GM19351 (cell line): ENCODE data around the gene KCNJ2.

ENCODE experiments used
- ATAC-seq: cut with Tn5 transposase; IDR thresholded peaks from one replicate; pipeline ENCODE4 v1.9.1; 2021; ENCODE audit warnings: mild to moderate bottlenecking, moderate library complexity; ENCODE audit not compliant: unreplicated experiment

KCNJ2 gene

DNA sequence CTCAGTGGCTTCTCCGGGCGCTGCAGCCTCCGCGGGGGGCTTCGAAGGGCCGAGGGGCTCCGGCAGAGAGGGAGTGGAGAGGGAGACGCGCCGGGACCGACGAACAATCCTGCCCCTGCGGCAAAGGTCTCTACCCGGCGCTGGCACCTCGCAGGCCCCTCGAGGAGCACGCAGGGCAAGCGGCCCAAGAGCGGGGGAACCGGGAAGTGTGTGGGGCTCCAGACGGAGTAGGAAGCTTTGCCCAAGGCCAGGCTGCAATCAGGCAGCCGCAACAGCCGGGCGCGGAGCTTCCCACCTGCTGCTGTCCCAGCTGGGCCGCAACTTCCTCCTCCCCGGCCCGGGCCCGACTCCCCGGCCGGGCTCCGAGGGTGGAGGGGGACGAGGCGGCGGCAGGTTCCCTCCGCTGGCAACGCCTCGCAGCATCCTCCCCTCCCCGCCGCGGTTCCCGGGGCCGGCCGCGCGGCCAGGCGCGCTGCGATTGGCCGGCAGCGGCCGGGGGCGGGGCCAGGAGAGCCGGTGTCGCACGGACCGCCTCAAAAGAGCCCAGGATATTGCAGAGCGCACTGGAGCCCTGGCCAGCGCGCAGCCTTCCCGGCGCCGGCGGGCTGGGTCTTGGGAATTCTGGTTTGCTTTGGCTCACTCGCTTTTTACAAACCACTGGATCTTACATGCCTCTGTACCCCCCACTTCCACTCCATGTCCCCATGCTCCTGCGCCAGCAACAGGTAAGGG is at the start of gene KCNJ2:
KCNJ2 (plus strand) TSS at position 556 of the 732 bp plus-strand sequence. CDS start 5,508 bp downstream, outside the sequence.
- peak; percentile 97 for ATAC-seq

GRCh38 chr17:70119545-70119944 is 49.8 kb upstream of the KCNJ2 start:
- no peak for ATAC-seq

DNA sequence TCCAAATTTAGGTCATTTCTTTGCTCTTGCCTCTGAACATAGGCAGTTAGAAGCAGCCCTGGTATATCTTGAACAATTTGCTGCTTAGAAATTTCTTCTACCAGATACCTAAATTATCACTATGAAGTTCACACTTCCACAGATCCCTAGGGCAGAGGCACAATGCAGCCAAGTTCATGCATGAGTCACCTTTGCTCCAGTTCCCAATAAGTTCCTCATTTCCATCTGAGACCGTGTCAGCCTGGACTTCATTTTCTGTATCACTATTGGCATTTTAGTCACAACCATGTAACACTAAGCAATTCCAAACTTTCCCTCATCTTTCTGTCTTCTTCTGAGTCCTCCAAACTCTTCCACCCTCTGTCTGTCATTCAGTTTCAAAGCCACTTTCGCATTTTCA is 49.3 kb upstream of the KCNJ2 start:
- no peak for ATAC-seq

GRCh38 chr17:70120425-70120824 is 48.9 kb upstream of the KCNJ2 start:
- peak; percentile 69 for ATAC-seq

DNA sequence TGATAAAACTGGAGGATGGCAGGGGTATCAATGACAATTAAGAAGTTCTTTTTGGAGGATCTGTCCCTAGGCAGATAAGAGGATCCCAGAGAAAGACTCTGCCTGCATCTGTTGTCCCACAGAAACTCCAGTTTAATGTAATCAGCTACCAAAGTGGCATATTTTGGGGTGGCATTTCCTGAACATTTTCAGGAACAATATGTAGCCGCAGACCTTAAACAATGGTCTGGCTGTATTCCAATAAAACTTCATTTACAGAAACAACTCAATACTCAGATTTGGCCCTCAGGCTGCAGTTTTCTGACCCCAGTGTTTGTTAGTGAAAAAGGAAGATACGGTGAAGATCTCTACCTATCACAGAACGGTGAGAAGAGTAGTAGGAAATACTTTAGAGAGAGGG is 48.2 kb upstream of the KCNJ2 start:
- no peak for ATAC-seq

GRCh38 chr17:70123193-70123592 is 46.1 kb upstream of the KCNJ2 start:
- ATAC-seq: no peak

DNA sequence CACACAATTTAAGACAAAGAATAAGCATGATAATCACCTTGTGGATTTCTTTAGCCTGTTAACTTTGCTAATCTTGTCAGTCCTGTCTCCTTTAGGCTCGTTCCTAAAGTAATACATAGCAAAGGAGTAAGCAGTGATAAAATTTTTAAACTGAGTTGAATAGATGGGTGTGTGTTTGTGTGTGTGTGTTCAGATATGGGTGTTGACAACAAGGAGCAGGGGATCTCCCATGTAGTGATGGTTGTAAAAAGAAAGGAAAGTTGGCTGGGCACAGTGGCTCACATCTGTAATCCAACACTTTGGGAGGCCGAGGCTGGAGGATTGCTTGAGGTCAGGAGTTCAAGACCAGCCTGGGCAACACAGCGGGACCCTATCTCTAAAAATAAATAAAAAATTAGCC is 44.6 kb upstream of the KCNJ2 start:
- no peak for ATAC-seq

- ATAC-seq: no peak
Observed at GRCh38 chr17:70127221-70127873, 42.0 kb upstream of the KCNJ2 start.

DNA sequence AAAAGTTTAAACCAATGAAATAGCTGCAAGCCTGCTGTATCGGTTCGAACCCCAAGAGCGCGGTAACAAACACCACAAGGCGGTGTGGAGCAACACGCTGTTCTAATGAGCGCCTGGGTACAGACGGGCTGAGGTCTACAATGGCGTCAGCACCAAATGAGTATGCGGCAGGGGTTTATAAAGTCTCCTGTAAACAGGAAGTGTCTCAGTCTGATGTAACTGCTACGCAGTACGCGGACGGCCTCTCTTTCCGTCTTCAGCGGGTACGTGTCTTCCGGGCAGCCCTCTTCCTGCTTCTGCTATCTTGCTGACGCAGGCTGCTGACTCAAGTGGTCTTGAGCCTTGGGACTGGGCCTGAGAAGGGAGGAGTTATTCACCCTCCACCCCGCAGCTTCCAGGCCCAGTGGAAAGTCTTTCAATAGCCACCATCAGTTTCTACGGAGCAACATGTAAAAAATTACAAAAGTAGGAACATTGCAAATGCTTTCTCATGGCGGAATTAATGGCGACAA is 40.5 kb upstream of the KCNJ2 start:
- ATAC-seq: no peak

DNA sequence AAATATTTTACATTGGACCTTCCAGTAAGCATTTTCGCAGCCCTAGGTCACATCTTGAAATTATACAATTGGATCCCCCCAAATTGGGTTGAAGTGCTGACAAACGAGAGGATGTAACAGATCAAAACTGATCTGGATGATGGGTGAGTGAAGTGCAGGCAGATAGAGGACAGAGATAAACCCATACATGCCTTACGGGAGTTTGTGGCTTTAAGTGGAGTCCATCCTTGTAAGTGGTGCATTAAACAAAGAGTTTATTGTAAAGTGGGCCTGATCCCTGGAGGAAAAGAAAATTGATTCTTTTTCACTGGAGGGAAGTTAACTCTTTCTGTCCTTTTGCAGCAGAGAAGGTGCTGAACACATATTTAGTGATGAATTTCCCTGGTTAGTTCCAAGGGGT is 39.0 kb upstream of the KCNJ2 start:
- no peak for ATAC-seq

DNA sequence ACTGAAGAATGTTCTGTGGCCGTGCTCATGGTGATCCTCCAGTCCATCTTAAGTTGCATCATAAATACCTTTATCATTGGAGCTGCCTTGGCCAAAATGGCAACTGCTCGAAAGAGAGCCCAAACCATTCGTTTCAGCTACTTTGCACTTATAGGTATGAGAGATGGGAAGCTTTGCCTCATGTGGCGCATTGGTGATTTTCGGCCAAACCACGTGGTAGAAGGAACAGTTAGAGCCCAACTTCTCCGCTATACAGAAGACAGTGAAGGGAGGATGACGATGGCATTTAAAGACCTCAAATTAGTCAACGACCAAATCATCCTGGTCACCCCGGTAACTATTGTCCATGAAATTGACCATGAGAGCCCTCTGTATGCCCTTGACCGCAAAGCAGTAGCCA is 36.8 kb upstream of the KCNJ2 start:
- ATAC-seq: no peak

- ATAC-seq: no peak
Observed at GRCh38 chr17:70134042-70134441, 35.3 kb upstream of the KCNJ2 start.

GRCh38 chr17:70134777-70135176 is 34.6 kb upstream of the KCNJ2 start:
- no peak for ATAC-seq

DNA sequence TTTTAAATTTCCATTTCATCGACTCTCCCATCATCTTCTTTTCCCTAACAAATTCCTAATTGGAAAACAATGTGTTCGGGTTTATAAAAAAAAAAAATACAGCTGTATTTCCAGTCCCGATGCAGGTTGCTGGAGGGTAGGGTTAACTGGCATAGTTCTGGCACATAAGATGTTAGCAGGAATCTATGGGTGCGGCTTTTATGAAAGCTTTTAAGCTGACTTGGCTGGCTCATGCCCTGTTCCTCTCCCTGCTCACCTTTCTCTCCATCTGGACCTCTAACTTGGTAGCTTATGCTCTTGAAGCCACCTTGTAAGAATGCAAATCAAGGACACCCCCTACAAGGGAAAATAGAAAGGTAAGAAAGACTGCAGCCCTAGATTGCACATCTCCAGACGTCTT is 33.2 kb upstream of the KCNJ2 start:
- no peak for ATAC-seq

- peak; percentile 98 for ATAC-seq
Observed at GRCh38 chr17:70137451-70138230, 31.7 kb upstream of the KCNJ2 start.

DNA sequence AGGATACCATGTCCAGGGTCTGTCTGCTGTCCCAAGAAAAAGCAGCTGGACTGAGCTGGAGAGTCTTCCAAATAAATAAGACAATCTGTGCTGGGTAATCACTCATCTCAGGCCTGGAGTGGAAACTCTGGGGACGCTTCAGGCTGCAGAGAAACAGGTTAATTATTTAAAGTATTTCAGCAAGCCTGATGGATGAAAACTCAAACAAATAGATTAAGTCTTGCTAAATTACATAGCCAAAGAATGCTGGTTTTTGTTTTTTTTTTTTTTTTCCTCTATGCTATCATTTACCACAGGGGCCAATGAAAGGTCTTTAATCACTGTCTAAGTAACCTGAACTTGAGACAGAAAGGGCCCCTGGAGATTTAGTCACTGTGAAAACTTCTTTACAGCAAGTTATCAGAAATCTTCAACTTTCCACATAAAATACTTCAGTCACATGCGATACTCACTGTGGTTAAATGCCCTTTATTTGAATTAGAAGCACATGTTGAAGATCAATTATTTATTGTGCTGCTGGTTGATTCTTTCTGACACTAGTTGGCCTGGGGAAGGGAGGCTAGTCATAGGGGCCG is 31.0 kb upstream of the KCNJ2 start:
- ATAC-seq: no peak

GRCh38 chr17:70139449-70139993 is 29.8 kb upstream of the KCNJ2 start:
- no peak for ATAC-seq

- ATAC-seq: no peak
Observed at GRCh38 chr17:70144260-70144846, 25.0 kb upstream of the KCNJ2 start.

GRCh38 chr17:70153210-70153609 is 16.1 kb upstream of the KCNJ2 start:
- no peak for ATAC-seq

DNA sequence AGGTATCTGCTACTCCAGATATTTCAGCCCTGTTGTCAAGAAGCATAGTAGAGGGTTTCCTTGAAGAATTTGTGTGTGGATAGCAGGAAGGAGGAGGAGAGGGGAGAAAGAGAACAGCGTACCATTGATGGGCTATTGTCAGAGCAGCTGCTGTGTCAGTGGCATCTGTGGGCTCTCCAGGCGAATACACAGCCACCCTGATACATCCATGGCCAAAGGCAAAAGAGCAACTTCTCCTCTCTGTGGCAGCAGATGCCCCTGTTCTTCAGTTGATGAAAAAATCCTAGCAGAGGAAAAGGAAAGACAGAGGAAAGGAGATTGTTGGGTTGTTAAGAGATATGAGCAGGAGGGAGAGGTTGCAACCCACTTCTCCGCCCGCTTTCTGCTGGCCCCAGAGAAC is 12.2 kb upstream of the KCNJ2 start:
- no peak for ATAC-seq

GRCh38 chr17:70158180-70158579 is 11.2 kb upstream of the KCNJ2 start:
- no peak for ATAC-seq
